Superior temporal gyrus (tissue), 1 donor: ENCODE measurements around the gene PRLH.

ENCODE experiments used
- DNase-seq: peaks from one replicate; pipeline ENCODE4 v3.0.0-alpha.2; 2016; ENCODE audit errors: extremely low spot score

PRLH gene, protein sequence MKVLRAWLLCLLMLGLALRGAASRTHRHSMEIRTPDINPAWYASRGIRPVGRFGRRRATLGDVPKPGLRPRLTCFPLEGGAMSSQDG

GRCh38 chr2:237566401-237567235, at the start of gene PRLH:
TSS of gene PRLH (plus strand) at chr2:237566574. CDS start at chr2:237566574, 0 bp downstream.
- DNase-seq = no peak

GRCh38 chr2:237517163-237517562, 49.2 kb upstream of the PRLH start:
- DNase-seq = no peak

DNA sequence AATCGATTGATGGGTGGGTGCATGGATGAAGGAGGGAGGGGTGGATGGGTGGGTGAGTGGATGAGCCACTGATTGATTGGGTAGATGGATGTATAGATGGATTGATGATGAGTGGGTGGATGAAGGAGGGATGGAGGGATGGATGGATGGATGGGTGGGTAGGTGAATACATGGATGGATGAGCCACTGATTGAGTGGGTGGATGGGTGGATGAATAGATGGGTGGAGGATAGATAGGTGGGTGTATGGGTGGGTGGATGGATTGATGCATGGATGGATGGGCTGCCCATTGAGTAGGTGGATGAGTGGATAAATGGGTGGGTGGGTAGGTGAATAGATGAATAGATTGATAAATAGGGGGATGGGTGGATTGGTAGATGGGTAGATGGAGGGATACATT, 48.4 kb upstream of the PRLH start:
- DNase-seq = no peak

DNA sequence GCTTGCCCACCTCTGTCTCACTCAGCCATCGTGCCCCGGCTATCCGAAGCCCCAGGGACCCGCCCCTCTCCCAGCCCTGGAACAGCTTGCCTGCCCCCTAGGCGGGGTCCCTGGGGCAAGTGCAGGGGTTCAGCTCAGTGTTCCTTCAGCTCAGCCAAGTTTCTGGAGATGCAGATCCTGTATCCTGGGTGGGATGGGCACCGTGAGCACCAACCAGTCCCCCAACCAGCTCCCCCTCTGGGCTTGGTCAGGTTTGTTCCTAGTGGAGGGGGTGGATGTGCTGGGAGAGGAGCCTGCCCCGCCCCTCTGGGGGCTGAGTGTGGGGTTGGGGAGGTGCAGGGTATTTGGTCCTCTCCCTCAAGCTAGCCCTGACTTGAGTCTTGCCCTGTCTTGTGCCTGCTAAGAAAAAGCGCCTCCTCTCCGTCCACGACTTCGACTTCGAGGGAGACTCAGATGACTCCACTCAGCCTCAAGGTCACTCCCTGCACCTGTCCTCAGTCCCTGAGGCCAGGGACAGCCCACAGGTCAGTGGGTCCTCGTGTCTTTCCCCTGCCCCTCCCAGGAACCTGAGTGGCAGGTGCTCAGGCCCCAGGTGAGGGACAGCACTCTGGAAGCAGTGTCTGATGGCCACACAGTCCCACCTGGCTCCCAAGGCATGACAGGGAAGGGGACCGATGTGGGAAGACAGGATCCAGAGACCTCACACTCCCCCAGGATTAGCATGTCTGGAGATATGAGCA, 46.7 kb upstream of the PRLH start:
- DNase-seq = no peak

DNA sequence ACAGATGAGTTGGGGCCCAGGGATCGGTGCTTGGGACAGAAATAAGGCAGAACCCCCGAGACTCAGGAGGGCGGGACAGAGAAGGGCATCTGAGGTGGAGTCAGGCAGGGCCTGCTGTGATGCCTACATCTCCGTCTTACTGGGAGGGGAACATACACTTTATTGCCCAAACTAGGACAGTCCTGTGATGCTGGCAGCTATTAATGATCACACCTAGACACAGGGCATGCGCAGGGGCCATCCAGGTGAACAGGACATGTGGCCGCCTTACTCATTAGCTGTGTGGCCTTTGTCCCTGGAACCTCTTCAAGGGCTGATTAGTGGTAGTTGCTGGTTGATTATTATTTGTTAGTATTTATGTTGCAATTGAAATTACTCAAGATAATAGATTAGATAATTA, 46.1 kb upstream of the PRLH start:
- DNase-seq = no peak

DNA sequence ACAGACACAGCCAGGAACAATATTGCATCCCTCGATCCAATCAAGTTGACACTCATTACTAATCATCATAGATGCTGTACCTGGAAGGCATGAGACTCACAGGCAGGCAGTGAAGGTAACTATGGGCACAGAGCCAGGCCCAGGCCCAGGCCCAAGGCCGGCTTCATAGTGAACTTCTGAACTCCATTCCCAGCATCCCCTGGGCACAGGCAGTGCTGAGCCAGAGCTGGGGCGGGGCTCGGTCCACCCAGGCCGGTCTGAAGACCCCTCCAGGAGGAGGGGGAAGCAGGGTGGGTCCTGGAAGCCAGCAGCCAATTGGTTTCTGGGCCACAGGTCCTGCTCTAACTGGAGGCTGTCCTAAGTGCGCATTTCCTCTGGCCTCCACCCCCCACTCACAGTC, 41.7 kb upstream of the PRLH start:
- no peak for DNase-seq

DNA sequence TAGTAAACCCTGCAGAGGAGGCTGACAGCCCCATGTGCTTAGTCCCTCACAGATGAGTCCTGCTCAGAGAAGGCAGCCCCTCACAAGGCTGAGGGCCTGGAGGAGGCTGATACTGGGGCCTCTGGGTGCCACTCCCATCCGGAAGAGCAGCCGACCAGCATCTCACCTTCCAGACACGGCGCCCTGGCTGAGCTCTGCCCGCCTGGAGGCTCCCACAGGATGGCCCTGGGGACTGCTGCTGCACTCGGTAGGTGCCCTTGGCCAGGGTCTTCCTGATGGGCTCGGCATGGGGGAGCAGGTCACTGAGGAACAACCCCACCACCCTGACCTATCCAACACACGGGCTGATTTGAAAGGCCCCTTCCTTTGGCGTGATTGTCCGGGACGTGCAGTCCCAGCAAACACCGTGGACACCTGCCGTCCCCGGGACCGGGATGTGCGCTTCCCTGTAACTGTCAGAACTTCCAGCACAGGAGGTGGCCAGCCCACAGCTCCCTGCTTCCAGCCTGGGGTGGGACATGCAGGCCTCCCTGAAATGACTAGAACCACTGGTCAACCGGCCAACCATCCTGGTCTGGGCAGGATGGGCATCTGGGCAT, 40.7 kb upstream of the PRLH start:
- DNase-seq = no peak

DNA sequence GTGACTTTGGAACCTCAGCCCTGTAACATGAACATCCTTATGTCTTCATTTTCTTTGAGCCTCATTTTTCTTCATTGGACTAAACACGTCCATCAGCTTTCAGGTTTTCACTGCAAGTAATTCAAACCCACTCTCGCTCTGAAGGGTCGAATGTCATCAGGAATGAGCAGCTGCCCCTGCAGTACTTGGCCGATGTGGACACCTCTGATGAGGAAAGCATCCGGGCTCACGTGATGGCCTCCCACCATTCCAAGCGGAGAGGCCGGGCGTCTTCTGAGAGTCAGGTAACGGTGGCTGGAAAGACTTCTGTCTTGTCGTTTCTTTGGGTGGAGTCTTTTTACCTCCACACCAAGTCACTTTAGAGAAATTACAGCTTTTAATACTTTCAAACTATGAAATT, 39.1 kb upstream of the PRLH start:
- no peak for DNase-seq

GRCh38 chr2:237527766-237528165, 38.6 kb upstream of the PRLH start:
- no peak for DNase-seq

GRCh38 chr2:237529452-237530402, 36.6 kb upstream of the PRLH start:
- no peak for DNase-seq

- no peak for DNase-seq
These were observed 35.6 kb upstream of the PRLH start for GRCh38 chr2:237530472-237531433.

- DNase-seq = no peak
These were observed 34.2 kb upstream of the PRLH start for GRCh38 chr2:237532160-237532559.

- no peak for DNase-seq
These were observed 32.7 kb upstream of the PRLH start for GRCh38 chr2:237533668-237534161.

DNA sequence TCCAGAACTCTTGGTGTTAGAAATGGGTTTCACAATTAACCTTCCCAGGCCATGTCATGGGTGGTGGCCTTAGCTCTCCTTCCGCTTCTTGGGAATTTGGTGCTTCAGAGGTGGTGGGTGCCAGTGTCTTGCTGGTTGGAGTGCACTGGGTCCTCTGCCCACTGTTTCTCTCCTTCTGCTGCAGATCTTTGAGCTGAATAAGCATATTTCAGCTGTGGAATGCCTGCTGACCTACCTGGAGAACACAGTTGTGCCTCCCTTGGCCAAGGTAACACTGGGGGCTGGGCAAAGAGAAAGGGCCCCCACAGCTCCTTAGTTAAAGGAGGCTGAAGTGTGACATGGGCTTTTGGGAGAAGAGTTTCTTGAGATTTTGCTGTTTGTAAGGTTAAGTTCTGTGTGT, 32.0 kb upstream of the PRLH start:
- DNase-seq = no peak

- DNase-seq = no peak
These were observed 30.8 kb upstream of the PRLH start for GRCh38 chr2:237535385-237536082.

DNA sequence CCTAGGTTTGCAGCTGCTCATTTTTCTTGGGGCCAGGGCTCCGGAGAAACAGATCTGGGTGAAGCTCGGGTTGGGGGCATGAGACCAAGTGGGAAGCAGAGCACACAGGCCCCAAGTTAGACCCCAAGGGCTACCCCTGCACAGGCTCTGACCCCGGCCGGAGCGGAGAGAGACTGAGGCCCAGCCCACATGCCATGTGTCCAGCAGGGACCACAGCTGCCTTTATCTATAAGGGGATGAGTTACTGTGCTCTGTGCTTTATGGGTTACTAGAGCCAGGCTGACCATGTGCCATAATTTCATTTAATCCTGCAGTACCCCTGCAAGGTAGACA, 30.3 kb upstream of the PRLH start:
- no peak for DNase-seq

DNA sequence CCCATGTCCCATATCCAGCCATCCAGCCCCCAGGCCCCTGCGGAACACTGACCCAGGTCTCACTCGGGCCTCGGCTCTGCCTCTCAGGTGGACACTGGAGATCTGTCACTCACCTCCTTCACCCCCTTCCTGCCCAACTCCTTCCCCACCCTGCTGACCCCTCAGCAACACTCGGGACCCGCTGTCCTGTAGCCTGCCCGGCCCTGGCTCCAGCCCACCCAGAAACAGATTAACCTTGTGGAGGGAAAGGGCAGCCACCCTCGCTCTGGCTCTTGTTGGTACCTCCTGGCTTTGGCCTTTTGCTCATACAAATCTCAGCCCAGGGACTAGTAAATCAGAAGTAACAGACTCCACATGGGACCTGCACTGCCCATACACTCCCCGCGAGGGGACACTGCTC, 29.8 kb upstream of the PRLH start:
- no peak for DNase-seq

DNA sequence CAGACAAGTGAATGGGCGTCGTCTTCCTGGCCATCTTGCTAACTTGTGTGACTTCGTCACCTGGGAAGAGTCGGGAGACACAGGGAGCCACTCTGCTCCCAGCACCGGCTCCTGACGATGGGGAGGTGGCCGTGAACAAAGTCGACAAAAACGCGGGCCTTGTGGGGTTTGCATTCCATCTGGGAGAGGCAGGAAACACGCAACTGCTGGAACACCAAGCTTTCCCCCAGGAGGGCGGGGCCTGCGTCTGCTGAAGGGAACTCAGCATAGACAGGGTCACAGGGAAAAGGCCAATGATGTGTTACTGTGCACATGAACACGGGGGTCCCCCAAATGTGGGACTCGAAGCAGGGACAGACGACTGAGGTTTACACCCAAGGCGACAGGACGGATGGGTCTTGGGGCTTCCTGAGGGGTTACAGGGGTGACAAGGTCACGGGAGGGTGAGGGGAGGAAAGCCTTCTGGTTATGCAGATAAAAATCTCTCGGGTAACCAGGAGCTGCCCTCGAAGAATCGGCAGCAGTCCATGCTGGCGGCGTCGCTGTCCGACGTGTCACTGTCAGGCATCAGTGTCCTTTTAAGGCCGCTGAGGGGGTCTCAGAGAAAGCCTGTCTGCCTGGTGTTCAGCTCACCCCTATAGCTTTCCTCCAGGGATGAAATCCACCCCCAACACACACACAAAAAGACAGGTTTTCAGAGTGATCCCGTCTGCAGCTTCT, 28.2 kb upstream of the PRLH start:
- DNase-seq = no peak

GRCh38 chr2:237538901-237539300, 27.5 kb upstream of the PRLH start:
- no peak for DNase-seq
